Caki2 (cell line): ENCODE measurements around the gene CELA2A. TPM values are rescaled to one million over a fixed set of nuclear protein-coding genes. Genes with fewer than 3 reads are reported as not detected.

Source experiments
- DNase-seq: peaks from one replicate; pipeline ENCODE4 v3.0.0-alpha.2; 2015; ENCODE audit warnings: low read depth
- in situ Hi-C: cut with HindIII; loops from 2 replicates; pipeline ENCODE4 v1.10.0; 2016; ENCODE audit warnings: low sequenced_read_pairs, low pct_unique_long_range_greater_than_20kb, mixed read lengths
- total RNA-seq: library from RNA; depleted of rRNA; stranded (reverse); fragments of >200 nt; shearing (Covaris generic); gene quantifications from 2 replicates; pipeline ENCODE4 v1.2.3, GENCODE V29; 2014; ENCODE audit warnings: low replicate concordance

The CELA2A gene
- total RNA-seq, 1 experiment from 2014 or later = not detected

- in situ Hi-C loops = no loop called here
- DNase-seq = no peak
Measured at GRCh38 chr1:15439325-15439724, 17.2 kb upstream of the CELA2A start.

DNA sequence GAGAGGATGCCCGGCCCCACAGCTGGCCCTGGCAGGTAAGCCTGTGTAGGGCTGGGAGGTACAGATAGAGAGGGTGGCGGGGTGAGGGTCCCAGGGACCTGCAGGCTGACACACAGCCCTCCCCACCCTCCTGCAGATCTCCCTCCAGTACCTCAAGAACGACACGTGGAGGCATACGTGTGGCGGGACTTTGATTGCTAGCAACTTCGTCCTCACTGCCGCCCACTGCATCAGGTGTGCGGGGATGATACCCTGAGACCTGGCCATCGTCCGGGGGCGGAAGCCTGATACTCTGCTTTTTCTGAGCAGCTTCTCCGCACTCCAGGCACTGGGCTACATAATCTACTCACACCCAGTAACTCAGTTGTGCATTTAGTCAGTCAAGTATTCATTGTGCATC lies 16.2 kb upstream of the CELA2A start:
- no peak for DNase-seq
- in situ Hi-C loops = no loop called here

DNA sequence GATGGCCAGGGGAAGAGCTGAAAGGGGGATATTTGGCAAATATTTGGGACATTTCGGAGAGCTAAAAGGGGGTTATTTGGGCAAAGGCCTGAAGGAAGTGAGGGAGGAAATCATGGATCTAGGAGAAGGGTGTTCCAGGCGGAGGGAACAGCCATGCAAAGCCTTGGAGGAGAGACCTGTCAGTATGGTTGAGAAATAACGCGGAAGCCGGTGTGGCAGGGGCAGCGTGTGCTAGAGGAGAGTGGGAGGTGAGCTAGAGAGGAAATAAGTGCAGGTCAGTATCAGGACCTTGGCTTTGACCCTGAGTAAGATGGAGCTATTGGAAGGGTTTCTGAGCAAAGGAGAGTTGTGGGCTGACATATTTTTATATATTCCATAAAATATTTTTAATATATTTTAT lies 15.3 kb upstream of the CELA2A start:
- no peak for DNase-seq
- in situ Hi-C loops = no loop called here

DNA sequence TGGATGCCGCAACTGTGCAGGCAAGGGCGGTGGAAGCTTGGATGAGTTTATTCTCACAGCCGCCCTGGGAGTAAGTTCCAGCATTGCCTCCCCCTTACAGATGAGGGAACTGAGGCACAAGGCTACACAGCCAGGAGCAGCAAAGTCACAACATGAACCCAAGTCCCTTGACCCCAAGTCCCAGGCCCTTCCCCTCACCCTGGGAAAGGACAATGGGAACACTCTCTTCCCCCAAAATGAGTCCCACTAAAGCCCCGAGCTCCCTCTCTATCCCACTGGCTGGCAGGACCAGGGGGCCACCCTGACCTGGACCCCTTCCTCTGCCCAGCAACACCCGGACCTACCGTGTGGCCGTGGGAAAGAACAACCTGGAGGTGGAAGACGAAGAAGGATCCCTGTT lies 14.4 kb upstream of the CELA2A start:
- DNase-seq = no peak
- in situ Hi-C loops = no loop called here

GRCh38 chr1:15442759-15443158 lies 13.8 kb upstream of the CELA2A start:
- no peak for DNase-seq

DNA sequence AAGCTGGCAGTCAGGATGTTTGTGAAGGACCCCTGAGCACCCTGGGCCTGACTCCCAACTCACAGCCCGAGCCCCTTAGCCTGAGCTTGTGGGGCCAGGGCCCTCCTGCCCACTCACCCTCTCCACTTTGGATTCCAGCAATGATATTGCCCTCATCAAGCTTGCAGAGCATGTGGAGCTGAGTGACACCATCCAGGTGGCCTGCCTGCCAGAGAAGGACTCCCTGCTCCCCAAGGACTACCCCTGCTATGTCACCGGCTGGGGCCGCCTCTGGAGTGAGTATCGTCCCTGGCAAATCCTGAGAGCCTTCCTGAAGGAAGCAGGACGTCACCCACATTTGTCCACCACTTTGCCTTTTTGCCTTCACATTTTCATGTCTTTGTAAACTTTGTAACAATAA lies 13.3 kb upstream of the CELA2A start:
- no peak for DNase-seq
- in situ Hi-C loops = no loop called here

More at GRCh38 chr1:15442759-15443158, 13.8 kb upstream of the CELA2A start:
- in situ Hi-C loops = no loop called here

DNA sequence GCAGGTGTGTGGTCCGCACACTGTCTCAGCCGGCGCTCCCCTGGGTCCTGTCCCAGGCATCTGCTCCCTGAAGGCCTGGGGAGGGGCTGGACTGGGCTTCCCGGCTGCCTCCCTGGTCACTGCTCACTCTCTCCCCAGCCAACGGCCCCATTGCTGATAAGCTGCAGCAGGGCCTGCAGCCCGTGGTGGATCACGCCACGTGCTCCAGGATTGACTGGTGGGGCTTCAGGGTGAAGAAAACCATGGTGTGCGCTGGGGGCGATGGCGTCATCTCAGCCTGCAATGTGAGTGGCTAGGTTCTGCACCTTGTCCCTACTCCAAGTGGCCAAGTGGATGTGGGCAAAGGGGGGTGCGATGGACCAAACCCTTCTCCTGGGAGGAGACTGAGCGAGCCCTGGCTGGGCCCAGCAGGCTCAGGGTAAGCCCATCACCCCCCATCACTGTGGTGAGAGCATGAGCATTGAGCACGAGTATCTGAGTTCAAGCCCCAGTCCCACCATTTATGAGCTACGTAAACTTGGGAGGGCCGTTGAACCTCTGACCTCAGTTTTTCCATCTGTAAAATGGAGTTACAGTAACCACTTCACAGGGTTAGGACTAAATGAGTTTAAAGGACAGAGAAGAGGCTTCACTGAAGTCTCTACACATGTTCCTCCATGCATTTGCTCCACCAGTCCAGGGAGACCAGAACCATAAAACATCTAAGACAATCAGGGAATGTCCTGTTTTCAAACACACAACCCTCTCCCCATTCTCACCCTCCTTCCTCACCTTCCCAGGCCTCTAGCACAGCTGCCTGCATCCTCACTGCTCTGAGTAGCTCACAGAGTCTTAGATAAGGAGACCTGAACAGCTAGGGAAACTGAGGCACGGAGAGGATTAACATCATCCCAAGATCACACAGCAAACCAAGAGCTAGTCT lies 11.8 kb upstream of the CELA2A start:
- in situ Hi-C loops = no loop called here
- DNase-seq = no peak

GRCh38 chr1:15445390-15446122 lies 11.0 kb upstream of the CELA2A start:
- DNase-seq = no peak
- in situ Hi-C loops = no loop called here

DNA sequence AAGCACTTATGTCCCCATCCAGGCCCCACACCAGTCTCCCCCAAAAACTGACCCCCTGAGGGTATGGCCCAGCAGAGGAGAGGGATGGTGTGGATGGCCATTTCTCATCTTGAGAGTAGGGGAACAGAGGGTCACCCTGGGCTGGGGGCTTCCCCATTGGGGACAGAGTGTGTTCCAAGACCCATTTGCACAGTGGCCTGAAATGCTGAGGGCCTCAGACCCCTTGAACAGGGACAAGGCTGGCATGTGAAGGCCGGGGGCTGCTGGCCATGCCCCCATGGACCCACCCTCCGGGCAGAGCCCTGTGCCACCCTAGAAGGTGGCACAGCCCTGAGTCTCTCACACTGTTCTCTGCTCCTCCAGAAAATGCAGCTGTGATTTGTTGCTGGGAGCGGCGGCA lies 10.3 kb upstream of the CELA2A start:
- in situ Hi-C loops = no loop called here

DNA sequence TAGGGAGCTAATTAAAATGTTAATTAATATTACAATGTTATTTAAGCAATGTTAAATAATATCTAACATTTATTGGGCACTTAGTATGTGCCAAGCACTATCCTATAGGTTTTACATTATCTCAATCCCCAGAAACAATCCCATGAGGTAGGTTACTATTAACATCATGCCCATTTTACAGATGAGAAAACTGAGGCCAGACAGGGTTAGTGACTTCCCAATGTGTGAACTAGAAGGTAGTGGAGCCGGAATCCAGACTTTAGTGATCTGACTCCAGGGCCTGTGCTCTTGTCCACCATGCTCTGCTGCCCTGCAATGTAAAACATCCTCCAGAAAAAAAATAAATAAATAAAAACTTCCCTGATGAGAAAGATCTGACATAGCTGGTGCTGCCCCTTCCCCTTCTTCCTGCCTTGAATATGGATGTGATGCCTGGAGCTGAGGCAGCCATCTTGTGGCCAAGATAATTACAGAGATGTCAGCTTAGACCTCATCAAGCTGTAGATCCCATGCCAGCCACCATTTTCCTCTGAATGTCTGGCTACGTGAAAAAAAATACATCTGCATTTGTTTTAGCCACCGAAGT lies 7.6 kb upstream of the CELA2A start:
- no peak for DNase-seq
- in situ Hi-C loops = no loop called here

More for the DNA sequence above, 10.3 kb upstream of the CELA2A start:
- DNase-seq = no peak

DNA sequence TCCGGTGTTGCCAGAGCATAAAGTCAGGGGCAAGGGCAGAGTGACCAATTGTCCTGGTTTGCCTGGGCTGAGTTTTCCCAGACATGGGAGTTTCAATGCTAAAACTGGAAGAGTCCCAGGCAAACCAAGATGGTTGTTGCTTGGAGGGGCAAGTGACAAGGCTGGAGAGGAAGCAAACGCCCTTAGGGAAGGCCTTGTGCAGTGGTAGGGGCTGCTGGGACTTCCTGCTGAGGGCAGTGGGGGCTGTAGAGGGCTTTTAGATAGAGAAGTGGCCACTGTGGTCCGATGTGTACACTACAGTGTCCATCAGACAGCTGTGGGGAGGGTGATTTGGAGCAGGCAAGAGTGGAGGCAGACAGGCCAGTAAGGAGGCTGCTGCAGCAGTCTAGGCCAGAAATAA lies 7.0 kb upstream of the CELA2A start:
- DNase-seq = no peak
- in situ Hi-C loops = no loop called here

GRCh38 chr1:15451014-15451722 lies 5.4 kb upstream of the CELA2A start:
- no peak for DNase-seq
- in situ Hi-C loops = no loop called here

GRCh38 chr1:15452216-15452615 lies 4.3 kb upstream of the CELA2A start:
- no peak for DNase-seq
- in situ Hi-C loops = no loop called here

DNA sequence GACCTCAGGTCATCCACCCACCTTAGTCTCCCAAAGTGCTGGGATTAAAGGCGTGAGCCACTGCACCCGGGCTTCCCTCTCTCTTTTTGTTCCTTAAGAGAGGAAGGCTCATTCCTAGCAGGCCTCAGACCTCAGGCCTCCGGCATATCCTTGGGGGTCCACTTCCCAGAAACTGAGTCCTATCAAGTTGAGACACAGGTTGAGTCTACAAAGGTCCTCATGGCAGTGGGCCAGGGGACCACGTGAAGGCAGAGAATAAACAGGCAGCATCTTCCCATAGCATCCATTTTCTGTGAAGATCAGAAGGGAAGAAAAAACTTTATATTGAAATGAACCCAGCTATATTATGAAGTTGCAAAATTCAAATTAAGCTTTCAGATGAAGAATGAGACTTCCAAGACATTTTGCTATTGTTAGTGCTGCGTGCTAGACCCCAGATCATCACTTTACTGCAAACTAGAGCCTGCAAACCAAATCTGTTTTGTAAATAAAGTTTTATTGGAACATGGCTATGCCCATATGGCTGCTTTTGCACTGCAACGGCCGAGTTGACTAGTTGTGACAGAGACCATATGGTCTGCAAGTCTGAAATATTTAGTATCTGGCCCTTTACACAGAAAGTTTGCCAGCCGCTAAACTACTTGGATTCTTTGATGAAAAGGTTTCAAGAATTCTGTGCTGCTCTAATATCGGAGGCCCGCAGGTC lies 3.5 kb upstream of the CELA2A start:
- DNase-seq = no peak
- in situ Hi-C loops = no loop called here

DNA sequence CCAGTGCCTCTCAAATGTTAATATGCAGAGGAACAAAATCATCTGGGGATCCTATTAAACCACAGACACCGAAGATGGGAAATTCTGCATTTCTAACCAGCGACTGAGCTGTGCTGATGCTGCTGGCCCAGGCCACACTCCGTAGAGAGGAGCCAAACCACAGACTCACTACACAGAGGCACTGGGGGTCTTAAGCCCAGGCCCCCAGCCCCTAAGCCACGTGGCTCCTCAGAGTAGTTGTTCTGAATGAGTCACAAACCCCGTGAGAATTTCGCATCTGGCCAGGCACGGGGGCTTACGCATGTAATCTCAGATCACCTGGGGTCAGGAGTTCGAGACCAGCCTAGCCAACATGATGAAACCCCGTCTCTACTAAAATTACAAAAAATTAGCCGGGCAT lies 2.8 kb upstream of the CELA2A start:
- in situ Hi-C loops = no loop called here
- DNase-seq = no peak

GRCh38 chr1:15454256-15454655 lies 2.3 kb upstream of the CELA2A start:
- no peak for DNase-seq
- in situ Hi-C loops = no loop called here

DNA sequence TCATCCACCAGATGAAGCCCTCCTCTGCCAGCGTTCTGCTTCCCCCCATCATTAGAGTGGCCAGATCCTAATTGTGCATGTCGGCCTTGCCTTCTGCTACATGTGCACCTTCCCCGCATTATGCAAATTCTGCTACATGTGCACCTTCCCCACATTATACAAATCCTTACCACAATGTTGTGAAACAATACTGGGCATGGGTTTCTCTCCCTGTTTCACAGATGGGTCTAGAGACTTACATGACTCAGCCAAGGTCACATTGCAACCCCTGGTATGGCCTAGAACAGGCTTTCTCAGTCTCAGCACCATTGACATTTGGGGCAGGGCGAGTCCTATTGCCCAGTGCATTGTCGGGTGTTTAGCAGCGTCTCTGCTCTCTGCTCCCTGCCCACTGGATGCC lies 1.0 kb upstream of the CELA2A start:
- no peak for DNase-seq
- in situ Hi-C loops = no loop called here

DNA sequence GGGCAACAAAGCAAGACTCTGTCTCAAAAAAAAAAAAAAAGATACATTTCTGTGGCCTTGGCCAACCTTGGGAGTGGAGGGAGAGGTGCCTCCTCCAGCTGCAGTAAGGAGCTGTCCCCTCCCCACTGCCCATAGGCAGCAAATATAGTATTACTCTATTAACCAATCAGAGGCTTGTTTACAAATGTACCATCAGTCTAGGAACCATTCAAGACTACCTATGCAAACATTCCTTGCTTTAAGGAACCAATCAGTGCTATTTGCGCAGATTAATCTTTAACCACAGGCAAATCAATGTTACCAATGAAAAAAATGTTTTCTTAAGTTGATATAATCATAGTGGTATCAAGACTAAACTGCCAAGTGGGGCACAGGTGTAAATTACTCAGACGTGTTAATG lies 1.1 kb downstream of the CELA2A start:
- no peak for DNase-seq
- in situ Hi-C loops = no loop called here
